Muscle layer of colon (tissue), 2 donors: ENCODE measurements around the gene TSLP.

ENCODE experiments used
- H3K27ac ChIP-seq: one replicate; pipeline ENCODE4 v1.7.0; 2013; ENCODE audit warnings: low read depth, mild to moderate bottlenecking, low read length, moderate library complexity
- H3K27me3 ChIP-seq, 2 donors: one replicate each; pipeline ENCODE4 v1.7.0; 2013; ENCODE audit warnings: low read length in 2 of 2, mild to moderate bottlenecking in 2 of 2; ENCODE audit not compliant: insufficient read depth in 2 of 2, control insufficient read depth in 1 of 2
- H3K36me3 ChIP-seq: one replicate; pipeline ENCODE4 v1.7.0; 2013; ENCODE audit warnings: mild to moderate bottlenecking, low read length; ENCODE audit not compliant: insufficient read depth
- H3K4me1 ChIP-seq: one replicate; pipeline ENCODE4 v1.7.0; 2013; ENCODE audit warnings: mild to moderate bottlenecking, low read length; ENCODE audit not compliant: insufficient read depth
- H3K4me3 ChIP-seq, 2 donors: one replicate each; pipeline ENCODE4 v1.7.0; 2013; ENCODE audit warnings: low read length in 2 of 2, low read depth in 1 of 2, mild to moderate bottlenecking in 1 of 2, moderate library complexity in 1 of 2
- H3K9ac ChIP-seq: one replicate; pipeline ENCODE4 v1.7.0; 2013; ENCODE audit warnings: low read length
- H3K9me3 ChIP-seq: one replicate; pipeline ENCODE4 v1.7.0; 2013; ENCODE audit warnings: mild to moderate bottlenecking, low read length
- donor health status: abdominal sarcoma.
- donor health status: Adenocarcinoma of cecum.

The TSLP gene

GRCh38 chr5:111122398-111122797, 50.9 kb downstream of the TSLP start:
- Histone ChIP-seq H3K9ac (no peak overlapping the region), H3K4me1 (peaks cover 7% of the 10 kb centered on the region), H3K9me3 (no peaks in the 10 kb centered on the region), H3K36me3 (peaks cover 44% of the 10 kb centered on the region), H3K27me3 (no peaks in the 10 kb centered on the region), H3K4me3 (no peak overlapping the region), H3K27ac (no peak overlapping the region)

- Histone ChIP-seq H3K9ac (no peak overlapping the region), H3K4me1 (no peaks in the 10 kb centered on the region), H3K4me3 (no peak overlapping the region), H3K36me3 (peaks cover 36% of the 10 kb centered on the region), H3K27me3 (no peaks in the 10 kb centered on the region), H3K27ac (no peak overlapping the region), H3K9me3 (no peaks in the 10 kb centered on the region)
These were observed 53.3 kb downstream of the TSLP start for GRCh38 chr5:111124793-111125192.

- H3K27me3 ChIP-seq = no peaks in the 10 kb centered on the region
- H3K9ac ChIP-seq = no peak overlapping the region
- H3K4me3 ChIP-seq = no peak overlapping the region
- no peaks in the 10 kb centered on the region for H3K9me3 ChIP-seq
- peaks cover 30% of the 10 kb centered on the region for H3K36me3 ChIP-seq
- no peak overlapping the region for H3K27ac ChIP-seq
- H3K4me1 ChIP-seq = no peaks in the 10 kb centered on the region
These were observed 55.4 kb downstream of the TSLP start for GRCh38 chr5:111126896-111127295.
